HUES48 (cell line): ENCODE results near the gene GRXCR1.

ENCODE experiments used
- H3K27ac ChIP-seq: one replicate; pipeline ENCODE4 v1.7.0; 2013; ENCODE audit warnings: low read depth, low read length, inconsistent platforms
- H3K27me3 ChIP-seq: 2 replicates; pipeline ENCODE4 v1.6.1; 2013; ENCODE audit warnings: mild to moderate bottlenecking, low read length; ENCODE audit not compliant: control insufficient read depth, insufficient read depth
- H3K36me3 ChIP-seq: 2 replicates; pipeline ENCODE4 v1.6.1; 2013; ENCODE audit warnings: low read length; ENCODE audit not compliant: control insufficient read depth, insufficient read depth
- H3K4me1 ChIP-seq: 2 replicates; pipeline ENCODE4 v1.6.1; 2013; ENCODE audit warnings: mild to moderate bottlenecking, low read length; ENCODE audit not compliant: control insufficient read depth, insufficient read depth
- H3K4me3 ChIP-seq: 2 replicates; pipeline ENCODE4 v1.5.1; 2013; ENCODE audit warnings: mild to moderate bottlenecking, low read depth, low read length
- H3K9ac ChIP-seq: 2 replicates; pipeline ENCODE4 v1.6.1; 2013; ENCODE audit warnings: mild to moderate bottlenecking, low read depth, low read length, moderate library complexity
- H3K9me3 ChIP-seq: 2 replicates; pipeline ENCODE4 v1.6.1; 2013; ENCODE audit warnings: low read length; ENCODE audit not compliant: control insufficient read depth, insufficient read depth

Gene GRXCR1

GRCh38 chr4:43014256-43014655 is 121.7 kb downstream of the GRXCR1 start:
- no peak overlapping the region for H3K4me3 ChIP-seq
- H3K27ac ChIP-seq, result no peak overlapping the region
- no peaks in the 10 kb centered on the region for H3K36me3 ChIP-seq
- no peaks in the 10 kb centered on the region for H3K4me1 ChIP-seq
- no peak overlapping the region for H3K9ac ChIP-seq
- no peaks in the 10 kb centered on the region for H3K27me3 ChIP-seq
- no peaks in the 10 kb centered on the region for H3K9me3 ChIP-seq

- Histone ChIP-seq H3K27me3 (no peaks in the 10 kb centered on the region), H3K4me3 (no peak overlapping the region), H3K4me1 (no peaks in the 10 kb centered on the region), H3K9ac (no peak overlapping the region), H3K27ac (no peak overlapping the region), H3K9me3 (no peaks in the 10 kb centered on the region), H3K36me3 (no peaks in the 10 kb centered on the region)
Measured at GRCh38 chr4:43041632-43042031, 149.1 kb downstream of the GRXCR1 start.

GRCh38 chr4:43047058-43047457 is 154.5 kb downstream of the GRXCR1 start:
- Histone ChIP-seq H3K4me1 (no peaks in the 10 kb centered on the region), H3K27ac (no peak overlapping the region), H3K9me3 (no peaks in the 10 kb centered on the region)

GRCh38 chr4:43048570-43048969 is 156.1 kb downstream of the GRXCR1 start:
- Histone ChIP-seq H3K9me3 (no peaks in the 10 kb centered on the region), H3K36me3 (no peaks in the 10 kb centered on the region), H3K27me3 (no peaks in the 10 kb centered on the region), H3K27ac (no peak overlapping the region), H3K4me3 (no peak overlapping the region), H3K9ac (no peak overlapping the region), H3K4me1 (no peaks in the 10 kb centered on the region)

More at GRCh38 chr4:43047058-43047457, 154.5 kb downstream of the GRXCR1 start:
- no peak overlapping the region for H3K9ac ChIP-seq
- no peaks in the 10 kb centered on the region for H3K27me3 ChIP-seq
- H3K36me3 ChIP-seq, result no peaks in the 10 kb centered on the region
- no peak overlapping the region for H3K4me3 ChIP-seq

GRCh38 chr4:43049326-43049725 is 156.8 kb downstream of the GRXCR1 start:
- Histone ChIP-seq H3K9me3 (no peaks in the 10 kb centered on the region), H3K9ac (no peak overlapping the region), H3K4me1 (no peaks in the 10 kb centered on the region), H3K27me3 (no peaks in the 10 kb centered on the region), H3K27ac (no peak overlapping the region), H3K4me3 (no peak overlapping the region), H3K36me3 (no peaks in the 10 kb centered on the region)

- Histone ChIP-seq H3K4me3 (no peak overlapping the region), H3K4me1 (no peaks in the 10 kb centered on the region), H3K9me3 (peaks cover 6% of the 10 kb centered on the region; the same call in 1 of the 2 replicates), H3K36me3 (no peaks in the 10 kb centered on the region), H3K9ac (no peak overlapping the region), H3K27me3 (no peaks in the 10 kb centered on the region), H3K27ac (no peak overlapping the region)
Measured at GRCh38 chr4:43066415-43066814, 173.9 kb downstream of the GRXCR1 start.

- Histone ChIP-seq H3K4me1 (no peaks in the 10 kb centered on the region), H3K9me3 (peaks cover 31% of the 10 kb centered on the region), H3K27ac (no peak overlapping the region), H3K4me3 (no peak overlapping the region), H3K27me3 (no peaks in the 10 kb centered on the region), H3K36me3 (no peaks in the 10 kb centered on the region), H3K9ac (no peak overlapping the region)
Measured at GRCh38 chr4:43071069-43071468, 178.6 kb downstream of the GRXCR1 start.
